ENCODE measurements around the gene CCDC17. TPM values are rescaled to one million over a fixed set of nuclear protein-coding genes. Genes with fewer than 3 reads are reported as not detected.

CCDC17 gene
- total and polyA plus RNA-seq, 2 donors (not counting 1 experiment from before 2014, with no cell fraction given): 0.09 to 0.99 TPM

DNA sequence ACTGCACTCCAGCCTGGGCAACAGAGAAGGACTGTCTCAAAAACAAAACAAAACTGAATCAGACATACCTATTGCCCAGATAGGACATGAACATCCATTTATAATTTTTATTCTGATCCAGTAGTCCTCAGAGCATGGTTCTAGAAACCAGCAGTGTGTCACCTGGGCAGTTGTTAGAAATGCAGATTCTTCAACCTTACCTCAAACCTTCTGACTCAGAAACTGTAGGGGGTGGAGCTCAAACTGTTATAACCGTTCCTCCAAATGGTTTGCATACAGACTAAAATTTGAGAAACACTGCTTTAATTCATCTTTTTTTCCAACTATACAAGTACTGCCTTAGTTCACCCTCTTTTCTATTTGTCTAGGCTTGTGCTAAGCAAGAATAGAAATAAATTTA is 34.0 kb downstream of the CCDC17 start:
- no peak for DNase-seq (ENCODE audit: low read depth in 2 of 2)
- H3K4me3 ChIP-seq (replicated peaks in 1 of 4; ENCODE audit: control extremely low read depth in 1 of 4, insufficient read depth in 1 of 4, low read depth in 3 of 4, low read length in 4 of 4): no peak overlapping the region
- no peak overlapping the region for H3K27ac ChIP-seq (ENCODE audit: insufficient read depth, low read length)
- no peaks in the 10 kb centered on the region for H4K20me1 ChIP-seq (ENCODE audit: control insufficient read depth, extremely low read depth, insufficient read depth, low read length)
- no peak overlapping the region for H2AFZ ChIP-seq (ENCODE audit: low read length)
- H3K9ac ChIP-seq (ENCODE audit: insufficient read depth, low read length): no peak overlapping the region
- peaks cover 2% of the 10 kb centered on the region for H3K36me3 ChIP-seq (ENCODE audit: control insufficient read depth, insufficient read depth, low read length)
- TF ChIP-seq EZH2 (IDR thresholded peaks at IDR 0.05; ENCODE audit: low read length, missing control alignments): no peak
- TF ChIP-seq, protein P1, sequence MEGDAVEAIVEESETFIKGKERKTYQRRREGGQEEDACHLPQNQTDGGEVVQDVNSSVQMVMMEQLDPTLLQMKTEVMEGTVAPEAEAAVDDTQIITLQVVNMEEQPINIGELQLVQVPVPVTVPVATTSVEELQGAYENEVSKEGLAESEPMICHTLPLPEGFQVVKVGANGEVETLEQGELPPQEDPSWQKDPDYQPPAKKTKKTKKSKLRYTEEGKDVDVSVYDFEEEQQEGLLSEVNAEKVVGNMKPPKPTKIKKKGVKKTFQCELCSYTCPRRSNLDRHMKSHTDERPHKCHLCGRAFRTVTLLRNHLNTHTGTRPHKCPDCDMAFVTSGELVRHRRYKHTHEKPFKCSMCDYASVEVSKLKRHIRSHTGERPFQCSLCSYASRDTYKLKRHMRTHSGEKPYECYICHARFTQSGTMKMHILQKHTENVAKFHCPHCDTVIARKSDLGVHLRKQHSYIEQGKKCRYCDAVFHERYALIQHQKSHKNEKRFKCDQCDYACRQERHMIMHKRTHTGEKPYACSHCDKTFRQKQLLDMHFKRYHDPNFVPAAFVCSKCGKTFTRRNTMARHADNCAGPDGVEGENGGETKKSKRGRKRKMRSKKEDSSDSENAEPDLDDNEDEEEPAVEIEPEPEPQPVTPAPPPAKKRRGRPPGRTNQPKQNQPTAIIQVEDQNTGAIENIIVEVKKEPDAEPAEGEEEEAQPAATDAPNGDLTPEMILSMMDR (conservative IDR thresholded peaks at IDR 0.05 in 1 of 2, IDR thresholded peaks at IDR 0.05 in 1 of 2; ENCODE audit: low read depth in 1 of 2, low read length in 2 of 2): no peak
- H3K79me2 ChIP-seq (ENCODE audit: control insufficient read depth, insufficient read depth, low read length): peaks cover 69% of the 10 kb centered on the region
- peaks cover 5% of the 10 kb centered on the region for H3K4me1 ChIP-seq (ENCODE audit: control insufficient read depth, extremely low read depth, insufficient read depth, low read length)
- no peak overlapping the region for H3K4me2 ChIP-seq (ENCODE audit: extremely low read depth, insufficient read depth, low read length)
- H3K27me3 ChIP-seq (ENCODE audit: control insufficient read depth, insufficient read depth, low read length): no peaks in the 10 kb centered on the region
- H3K9me3 ChIP-seq (ENCODE audit: control insufficient read depth, insufficient read depth, low read depth, low read length): no peaks in the 10 kb centered on the region

DNA sequence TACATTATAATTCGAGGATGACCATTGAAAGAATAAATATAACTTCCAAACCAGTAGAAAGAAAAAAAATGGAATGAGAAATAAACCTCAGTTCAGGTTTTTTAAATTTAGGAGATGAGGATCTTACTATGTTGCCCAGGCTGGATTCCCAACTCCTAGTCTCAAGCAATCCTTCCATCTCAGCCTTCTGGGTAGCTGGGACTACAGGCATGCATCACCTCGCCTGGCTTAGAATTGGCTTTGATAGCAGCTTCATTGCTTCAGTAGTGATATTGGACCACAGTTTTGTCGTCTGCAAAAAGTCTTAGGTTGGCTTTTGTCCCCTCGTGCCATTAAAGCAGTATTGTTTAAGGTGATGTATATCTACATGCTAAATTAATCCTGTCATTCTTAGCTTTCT is 37.1 kb downstream of the CCDC17 start:
- Histone ChIP-seq H3K4me3 (replicated peaks in 1 of 4; ENCODE audit: control extremely low read depth in 1 of 4, insufficient read depth in 1 of 4, low read depth in 3 of 4, low read length in 4 of 4) (peak overlapping the region in 3 of 4 experiments; percentile 39 to 100 (median 48)), H3K9me3 (ENCODE audit: control insufficient read depth, insufficient read depth, low read depth, low read length) (no peaks in the 10 kb centered on the region), H2AFZ (ENCODE audit: low read length) (no peak overlapping the region), H3K4me1 (ENCODE audit: control insufficient read depth, extremely low read depth, insufficient read depth, low read length) (peaks cover 5% of the 10 kb centered on the region), H3K4me2 (ENCODE audit: extremely low read depth, insufficient read depth, low read length) (peak overlapping the region; percentile 81), H3K9ac (ENCODE audit: insufficient read depth, low read length) (no peak overlapping the region), H3K36me3 (ENCODE audit: control insufficient read depth, insufficient read depth, low read length) (no peaks in the 10 kb centered on the region), H4K20me1 (ENCODE audit: control insufficient read depth, extremely low read depth, insufficient read depth, low read length) (no peaks in the 10 kb centered on the region), H3K27ac (ENCODE audit: insufficient read depth, low read length) (no peak overlapping the region), H3K79me2 (ENCODE audit: control insufficient read depth, insufficient read depth, low read length) (peaks cover 73% of the 10 kb centered on the region), H3K27me3 (ENCODE audit: control insufficient read depth, insufficient read depth, low read length) (no peaks in the 10 kb centered on the region)
- DNase-seq (ENCODE audit: low read depth in 2 of 2): no peak
- TF ChIP-seq EZH2 (IDR thresholded peaks at IDR 0.05; ENCODE audit: low read length, missing control alignments): no peak
- TF ChIP-seq, protein P1 (conservative IDR thresholded peaks at IDR 0.05 in 1 of 2, IDR thresholded peaks at IDR 0.05 in 1 of 2; ENCODE audit: low read depth in 1 of 2, low read length in 2 of 2): no peak

DNA sequence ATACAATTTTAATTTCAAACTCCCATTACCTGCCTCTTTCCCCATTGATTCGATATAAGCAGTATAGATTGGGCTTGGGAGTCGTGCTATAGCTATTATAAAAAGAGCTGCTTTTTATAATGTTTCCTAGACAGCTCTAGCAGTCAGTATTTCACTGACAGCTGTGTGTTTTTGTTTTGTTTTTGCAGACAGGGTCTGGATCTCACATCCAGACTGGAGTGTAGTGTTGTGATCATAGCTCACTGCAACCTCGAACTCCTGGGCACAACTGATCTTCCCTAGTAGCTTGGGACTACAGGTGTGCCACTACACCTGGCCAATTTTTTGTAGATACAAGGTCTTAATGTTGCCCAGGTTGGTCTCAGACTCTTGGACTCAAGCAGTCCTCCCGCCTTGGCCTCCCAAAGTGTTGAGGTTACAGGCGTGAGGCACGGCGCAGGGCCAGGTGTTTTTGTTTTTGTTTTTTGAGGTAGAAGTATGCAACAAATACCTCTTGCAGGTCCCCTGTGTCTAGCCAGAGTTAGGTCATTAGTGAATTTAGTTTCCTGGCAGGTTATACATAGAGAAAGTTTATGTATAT is 38.3 kb downstream of the CCDC17 start:
- TF ChIP-seq, protein P1 (conservative IDR thresholded peaks at IDR 0.05 in 1 of 2, IDR thresholded peaks at IDR 0.05 in 1 of 2; ENCODE audit: low read depth in 1 of 2, low read length in 2 of 2): no peak
- no peak for TF ChIP-seq EZH2 (IDR thresholded peaks at IDR 0.05; ENCODE audit: low read length, missing control alignments)
- Histone ChIP-seq H3K79me2 (ENCODE audit: control insufficient read depth, insufficient read depth, low read length) (peaks cover 63% of the 10 kb centered on the region), H3K36me3 (ENCODE audit: control insufficient read depth, insufficient read depth, low read length) (no peaks in the 10 kb centered on the region), H3K27ac (ENCODE audit: insufficient read depth, low read length) (peak overlapping the region; percentile 58), H3K4me2 (ENCODE audit: extremely low read depth, insufficient read depth, low read length) (peak overlapping the region; percentile 81), H3K9me3 (ENCODE audit: control insufficient read depth, insufficient read depth, low read depth, low read length) (no peaks in the 10 kb centered on the region), H3K27me3 (ENCODE audit: control insufficient read depth, insufficient read depth, low read length) (no peaks in the 10 kb centered on the region), H3K9ac (ENCODE audit: insufficient read depth, low read length) (no peak overlapping the region), H3K4me3 (replicated peaks in 1 of 4; ENCODE audit: control extremely low read depth in 1 of 4, insufficient read depth in 1 of 4, low read depth in 3 of 4, low read length in 4 of 4) (peak overlapping the region; percentile 85 to 100 (median 98)), H3K4me1 (ENCODE audit: control insufficient read depth, extremely low read depth, insufficient read depth, low read length) (peaks cover 5% of the 10 kb centered on the region), H2AFZ (ENCODE audit: low read length) (no peak overlapping the region), H4K20me1 (ENCODE audit: control insufficient read depth, extremely low read depth, insufficient read depth, low read length) (no peaks in the 10 kb centered on the region)
- no peak for DNase-seq (ENCODE audit: low read depth in 2 of 2)
